ENCODE data around the gene C16orf82. TPM values are rescaled to one million over a fixed set of nuclear protein-coding genes. Genes with fewer than 3 reads are reported as not detected.

C16orf82 gene
- total RNA-seq (2014; rRNA removed; shearing (Covaris generic)), result not detected in 2 replicates

DNA sequence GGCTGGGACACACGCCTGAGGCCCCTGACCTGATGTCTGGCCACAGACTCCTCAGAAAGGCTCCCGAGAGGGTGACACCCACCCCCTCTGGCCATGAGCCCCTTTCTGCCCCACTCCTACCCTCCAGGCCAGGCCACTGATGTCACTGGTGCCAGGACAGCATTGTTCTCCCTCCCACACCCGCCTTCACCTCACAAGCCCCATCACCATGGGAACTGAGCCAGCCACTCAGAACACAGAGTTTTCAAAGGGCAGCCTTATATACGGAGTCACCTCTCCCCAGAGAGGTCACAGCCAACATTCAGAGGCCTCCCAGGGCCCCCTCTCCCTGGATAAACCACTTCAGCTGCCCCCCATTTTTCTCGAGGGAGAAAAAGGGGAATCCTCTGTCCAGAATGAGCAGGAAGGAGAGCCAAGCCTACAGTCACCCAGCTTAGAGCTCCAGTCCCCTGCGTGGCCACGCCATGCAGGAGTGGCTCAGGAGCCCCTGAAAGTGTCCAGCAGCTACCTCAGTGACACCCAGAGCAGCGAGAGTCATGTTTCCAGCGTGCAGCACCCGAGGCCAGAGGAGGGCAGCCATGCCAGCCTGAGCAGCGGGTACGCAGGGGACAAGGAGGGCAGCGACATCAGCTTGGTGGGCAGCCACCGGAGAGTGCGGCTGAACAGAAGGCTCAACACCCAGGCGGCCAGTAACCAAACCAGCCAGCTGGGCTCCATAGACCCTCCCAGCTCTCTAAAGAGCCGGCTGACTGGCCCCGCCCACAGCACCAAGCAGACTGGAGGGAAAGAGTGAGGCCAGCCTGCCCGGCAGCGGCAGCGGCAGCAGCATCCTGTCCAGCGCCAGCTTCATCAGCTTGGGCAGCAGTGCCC, at the start of gene C16orf82:
C16orf82 (plus strand) TSS at position 260 of the 870 bp plus-strand sequence.

Other genes with a start within 250 kb of the C16orf82 start
- gene KDM8, start 136.6 kb downstream of the C16orf82 start, total RNA-seq (2014; rRNA removed; shearing (Covaris generic)), result 3.9 and 8.3 TPM in 2 replicates
- 75.0 and 94.2 TPM in 2 replicates for gene NSMCE1, start 201.8 kb downstream of the C16orf82 start, total RNA-seq (2014; rRNA removed; shearing (Covaris generic))
- 6.5 and 10.7 TPM in 2 replicates for gene IL4R, start 247.0 kb downstream of the C16orf82 start, total RNA-seq (2014; rRNA removed; shearing (Covaris generic))

Data from A375 (cell line).